GM19240 (cell line): ENCODE data around the gene NTN5.
"Not testable (repeated sequence)": the region's sequence is repeated elsewhere in the genome, so short reads cannot be mapped to it uniquely, and the experiment has no call there.

Experiments used
- DNase-seq: peaks from one replicate; pipeline ENCODE4 v3.0.0; 2011; ENCODE audit warnings: low spot score; ENCODE audit not compliant: insufficient read length

Gene NTN5

GRCh38 chr19:48698046-48698445, 25.2 kb upstream of the NTN5 start:
- no peak for DNase-seq

- DNase-seq = no peak
These were observed 23.7 kb upstream of the NTN5 start for GRCh38 chr19:48696353-48697010.

- no peak for DNase-seq
These were observed 23.0 kb upstream of the NTN5 start, which contains the start of gene FUT2 for GRCh38 chr19:48695743-48696352. Gene FUT2 (plus strand): TSS chr19:48695971. CDS start chr19:48702957, 6,986 bp downstream.

GRCh38 chr19:48693629-48694028, 20.8 kb upstream of the NTN5 start:
- DNase-seq = not testable (repeated sequence)

GRCh38 chr19:48689449-48689848, 16.6 kb upstream of the NTN5 start:
- no peak for DNase-seq

DNA sequence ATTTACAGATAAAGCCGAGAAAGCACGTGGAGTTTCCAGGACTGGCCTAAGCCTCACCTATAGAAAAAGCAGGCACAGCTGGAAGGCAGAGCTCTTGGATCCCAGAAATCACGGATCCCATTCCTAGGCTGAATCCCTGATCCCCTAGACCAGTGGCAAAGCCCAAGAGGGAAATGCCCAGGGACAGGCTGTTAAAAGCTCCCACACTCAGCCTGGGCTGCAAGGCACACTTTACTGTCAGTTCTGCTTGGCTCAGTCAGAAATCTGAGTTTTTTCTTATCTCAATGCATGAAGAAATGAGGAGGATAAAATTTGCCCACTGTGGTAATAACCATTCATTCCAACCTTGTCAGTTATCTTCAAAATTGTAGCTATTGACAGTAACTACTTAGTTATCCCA, 15.0 kb upstream of the NTN5 start:
- no peak for DNase-seq

GRCh38 chr19:48686637-48687036, 13.8 kb upstream of the NTN5 start:
- DNase-seq = not testable (repeated sequence)

DNA sequence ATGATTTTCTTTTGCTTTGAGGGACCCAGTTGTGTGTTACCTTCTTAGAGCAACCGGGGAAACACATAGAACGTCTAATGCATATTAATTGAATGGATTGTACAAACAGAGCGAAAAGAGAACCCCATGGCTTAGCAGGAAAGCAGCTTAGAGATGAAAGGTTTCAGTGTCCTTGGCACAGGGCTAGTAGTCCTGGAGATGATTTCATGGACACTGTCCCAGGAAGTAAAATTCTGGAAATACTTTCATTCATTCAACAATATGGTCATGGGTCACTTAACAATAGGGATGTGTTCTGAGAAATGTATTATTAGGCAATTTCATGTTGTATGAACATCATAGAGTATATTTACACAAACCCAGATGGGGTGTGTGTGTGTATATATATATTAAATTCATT, 13.3 kb upstream of the NTN5 start:
- no peak for DNase-seq

DNA sequence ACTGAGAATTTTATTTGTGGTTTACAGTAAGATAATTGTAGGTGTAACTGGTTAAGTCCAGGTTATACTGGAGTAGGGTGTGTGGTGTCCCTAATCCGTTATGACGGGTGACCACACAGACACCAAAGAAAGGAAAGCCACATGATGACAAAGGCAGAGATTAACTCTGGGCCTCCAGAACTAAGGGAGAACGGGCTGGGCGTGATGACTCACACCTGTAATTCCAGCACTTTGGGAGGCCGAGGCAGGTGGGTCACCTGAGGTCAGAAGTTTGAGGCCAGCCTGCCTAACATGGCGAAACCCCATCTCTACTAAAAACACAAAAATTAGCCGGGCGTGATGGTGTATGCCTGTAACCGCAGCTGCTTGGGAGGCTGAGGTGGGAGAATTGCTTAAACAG, 12.8 kb upstream of the NTN5 start:
- no peak for DNase-seq

DNA sequence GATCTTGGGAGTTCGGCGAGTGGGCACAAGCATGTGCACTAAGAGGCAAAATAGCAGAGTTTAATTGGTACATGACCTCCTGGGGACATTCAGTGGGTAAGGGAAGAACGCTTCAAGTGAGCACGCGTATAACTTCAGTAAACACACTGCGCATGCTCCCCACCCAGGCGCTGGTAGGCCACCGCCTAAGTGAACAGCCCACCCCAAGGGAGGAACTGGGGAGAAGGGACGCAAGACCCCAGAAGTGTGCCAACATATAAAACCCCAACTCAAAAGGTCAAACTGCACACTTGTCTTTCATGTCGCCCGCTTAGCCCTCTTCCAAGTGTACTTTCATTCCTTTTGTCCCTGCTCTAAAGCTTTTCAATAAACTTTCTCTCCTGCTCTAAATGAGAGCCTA, 10.5 kb upstream of the NTN5 start:
- DNase-seq = no peak

DNA sequence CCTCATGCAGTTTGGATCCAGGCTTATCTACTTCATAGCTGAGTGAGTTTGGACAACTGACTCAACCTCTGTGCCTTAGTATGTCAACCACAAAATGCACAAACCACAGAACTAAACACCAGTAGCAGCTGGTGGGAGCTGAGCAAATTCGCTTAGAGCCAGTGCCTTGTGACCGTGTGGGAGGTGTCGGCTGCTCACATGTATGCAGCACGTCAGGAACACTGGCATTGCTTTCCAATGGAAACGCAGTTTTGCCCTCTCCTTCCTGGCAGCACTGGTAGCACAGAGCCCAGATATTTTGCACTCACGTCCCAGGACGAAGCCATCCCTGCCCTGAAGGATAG, 8.3 kb upstream of the NTN5 start:
- no peak for DNase-seq

- no peak for DNase-seq
These were observed 7.8 kb upstream of the NTN5 start for GRCh38 chr19:48680436-48681126.

DNA sequence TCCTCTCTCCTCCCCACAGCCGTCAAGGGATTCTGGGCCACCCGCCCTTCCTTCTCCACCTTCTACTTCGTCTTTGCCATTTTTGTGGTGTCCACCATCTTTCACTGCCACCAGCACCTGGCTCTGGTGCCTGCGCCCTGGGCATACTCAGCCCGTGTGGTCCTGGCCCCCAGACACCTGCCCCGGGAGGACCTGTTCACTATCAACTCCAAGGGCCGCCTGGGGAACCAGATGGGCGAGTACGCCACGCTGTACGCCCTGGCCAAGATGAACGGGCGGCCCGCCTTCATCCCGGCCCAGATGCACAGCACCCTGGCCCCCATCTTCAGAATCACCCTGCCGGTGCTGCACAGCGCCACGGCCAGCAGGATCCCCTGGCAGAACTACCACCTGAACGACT, 7.2 kb upstream of the NTN5 start:
- DNase-seq = not testable (repeated sequence)

DNA sequence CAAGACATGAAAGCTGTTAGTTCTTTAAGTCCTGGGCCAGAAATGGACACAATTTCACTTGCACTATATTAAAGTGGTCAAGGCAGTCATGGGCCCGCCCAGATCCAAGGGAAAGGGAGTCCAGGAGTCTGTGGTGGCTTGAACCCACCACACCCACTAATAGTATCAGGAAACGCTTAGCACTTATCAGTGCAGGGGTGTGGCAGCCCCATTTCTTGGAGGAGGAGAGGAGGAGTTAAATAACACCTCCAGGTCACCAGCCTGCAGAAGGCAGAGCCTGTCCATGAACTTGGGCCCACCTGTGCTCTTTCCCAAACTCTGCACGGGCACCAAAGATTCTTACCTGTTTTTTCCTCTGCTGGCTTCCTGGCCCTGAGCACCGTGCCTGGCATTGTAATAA, 5.4 kb upstream of the NTN5 start:
- DNase-seq = no peak

DNA sequence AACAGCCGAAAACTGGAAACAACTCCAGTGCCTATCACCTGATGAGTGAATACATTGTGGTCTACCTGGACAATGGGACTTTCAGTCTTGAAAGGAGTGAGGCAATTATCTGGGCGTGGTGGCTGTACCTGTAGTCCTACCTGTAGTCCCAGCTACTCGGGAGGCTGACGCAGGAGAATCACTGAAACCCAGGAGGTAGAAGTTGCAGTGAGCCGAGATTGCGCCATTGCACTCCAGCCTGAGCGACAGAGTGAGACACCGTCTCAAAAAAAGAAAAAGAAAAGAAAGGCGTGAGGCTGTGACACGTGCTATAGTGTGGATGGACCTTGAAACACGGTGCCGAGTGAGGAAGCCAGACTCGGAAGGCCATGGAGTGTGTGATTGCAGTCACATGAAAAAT, 4.1 kb upstream of the NTN5 start:
- no peak for DNase-seq

GRCh38 chr19:48676487-48676886, 3.7 kb upstream of the NTN5 start:
- no peak for DNase-seq

DNA sequence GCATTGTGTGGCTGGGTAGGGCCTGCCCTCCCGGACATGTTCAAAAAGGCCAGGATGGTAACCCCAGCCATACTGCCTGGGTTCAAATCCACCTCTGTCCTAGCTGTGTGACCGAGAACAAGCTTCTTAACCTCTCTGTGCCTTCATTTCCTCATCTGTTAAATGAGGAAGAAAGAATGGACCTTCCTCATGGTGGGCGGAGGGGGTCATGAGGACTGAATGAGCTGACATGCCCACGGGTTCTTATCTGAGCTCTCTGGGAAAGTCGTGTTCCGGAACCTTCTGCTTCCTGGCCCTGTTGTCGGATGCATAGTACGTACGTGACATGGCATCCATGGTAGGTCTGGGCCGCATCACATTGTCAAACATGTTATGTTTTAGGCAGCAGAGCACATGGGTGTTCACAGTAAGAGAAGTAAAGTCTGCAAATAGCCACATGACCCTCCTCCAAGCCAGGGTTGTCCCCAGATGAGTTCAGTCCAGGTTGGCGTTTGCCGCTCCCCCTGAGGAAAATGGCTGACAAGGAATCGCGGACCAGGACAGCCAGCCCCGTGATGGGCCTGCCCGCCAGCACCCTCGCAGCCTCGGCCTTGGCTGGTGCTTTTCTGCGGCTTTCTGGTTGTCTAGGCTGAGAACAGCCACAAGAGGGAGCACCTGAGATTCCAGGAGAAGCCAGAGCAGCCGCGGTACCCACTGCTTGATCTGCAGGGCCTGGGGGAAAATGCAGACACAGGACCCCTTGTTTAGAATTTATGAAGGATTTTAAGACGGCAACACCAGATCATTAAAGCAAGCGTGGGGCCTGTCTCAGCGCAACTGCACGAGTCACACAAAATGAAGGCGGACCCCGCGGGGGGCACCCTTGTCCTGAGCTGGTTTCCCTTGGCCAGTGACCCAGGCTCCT, 2.4 kb upstream of the NTN5 start:
- peak; percentile 96 for DNase-seq

DNA sequence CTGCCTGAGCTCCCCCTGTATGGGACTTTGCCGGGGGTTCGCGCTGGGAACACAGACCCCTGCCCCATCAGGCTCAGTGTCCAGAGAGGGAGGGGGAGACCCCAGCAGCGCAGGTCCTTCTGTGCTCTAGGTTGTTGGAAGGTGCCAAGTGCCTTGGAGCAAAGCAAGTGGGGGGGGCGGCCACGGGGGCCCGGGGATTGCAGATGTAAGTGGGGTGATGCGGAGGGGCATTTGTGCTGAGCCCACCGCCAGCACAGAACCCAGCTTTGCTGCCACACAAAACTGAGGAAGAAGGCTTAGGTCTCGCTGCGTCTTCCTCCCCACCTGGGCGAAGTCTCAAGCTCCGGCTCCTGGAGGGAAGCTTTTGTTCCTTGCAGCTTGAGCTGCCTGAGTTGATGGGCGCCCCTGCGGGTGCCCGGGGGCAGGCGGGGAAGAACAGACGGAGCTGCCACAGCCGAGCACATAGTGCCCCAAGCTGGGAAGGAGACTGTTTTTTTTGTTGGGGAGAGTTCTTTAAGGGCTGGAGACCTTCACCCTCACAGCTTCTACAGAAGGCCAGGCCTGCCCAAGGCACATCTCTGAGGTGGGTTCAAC, 1.5 kb upstream of the NTN5 start:
- no peak for DNase-seq

DNA sequence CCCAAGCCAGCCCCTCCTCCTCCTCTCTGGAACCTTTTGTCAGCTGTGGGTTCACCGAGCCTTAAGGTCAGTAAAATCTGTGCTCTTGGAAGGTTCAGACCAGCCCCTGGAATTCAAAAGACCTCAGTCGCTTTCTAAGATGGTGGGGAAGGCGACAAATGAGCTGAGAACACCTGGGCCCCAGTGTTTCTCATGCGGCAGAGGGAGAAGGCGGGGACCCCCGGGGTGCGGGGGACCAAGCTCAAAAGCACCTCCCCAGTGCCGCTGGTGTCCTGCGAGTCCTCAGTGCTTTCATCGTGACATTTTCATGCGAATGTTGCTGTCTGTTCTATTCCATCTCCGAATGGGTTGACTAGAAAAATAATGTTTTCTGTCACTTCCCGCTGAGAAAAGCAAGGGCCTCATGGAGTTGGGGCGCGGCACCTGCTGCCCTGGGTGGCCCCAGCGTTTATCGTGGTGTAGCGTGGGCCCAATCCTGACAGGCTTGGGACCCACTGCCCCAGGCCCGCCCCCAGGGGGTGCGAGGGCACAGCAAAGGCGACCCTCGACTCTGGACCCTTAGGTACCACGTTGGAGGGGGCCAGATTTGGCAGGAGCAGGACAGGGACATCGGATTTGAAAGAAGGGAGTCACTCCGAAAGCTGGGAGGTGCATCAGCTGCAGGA, 751 bp upstream of the NTN5 start:
- no peak for DNase-seq

GRCh38 chr19:48671446-48671995, 1.3 kb downstream of the NTN5 start:
- no peak for DNase-seq
